Measurements from ENCODE around the gene DIAPH3.

- TF ChIP-seq, protein P1, sequence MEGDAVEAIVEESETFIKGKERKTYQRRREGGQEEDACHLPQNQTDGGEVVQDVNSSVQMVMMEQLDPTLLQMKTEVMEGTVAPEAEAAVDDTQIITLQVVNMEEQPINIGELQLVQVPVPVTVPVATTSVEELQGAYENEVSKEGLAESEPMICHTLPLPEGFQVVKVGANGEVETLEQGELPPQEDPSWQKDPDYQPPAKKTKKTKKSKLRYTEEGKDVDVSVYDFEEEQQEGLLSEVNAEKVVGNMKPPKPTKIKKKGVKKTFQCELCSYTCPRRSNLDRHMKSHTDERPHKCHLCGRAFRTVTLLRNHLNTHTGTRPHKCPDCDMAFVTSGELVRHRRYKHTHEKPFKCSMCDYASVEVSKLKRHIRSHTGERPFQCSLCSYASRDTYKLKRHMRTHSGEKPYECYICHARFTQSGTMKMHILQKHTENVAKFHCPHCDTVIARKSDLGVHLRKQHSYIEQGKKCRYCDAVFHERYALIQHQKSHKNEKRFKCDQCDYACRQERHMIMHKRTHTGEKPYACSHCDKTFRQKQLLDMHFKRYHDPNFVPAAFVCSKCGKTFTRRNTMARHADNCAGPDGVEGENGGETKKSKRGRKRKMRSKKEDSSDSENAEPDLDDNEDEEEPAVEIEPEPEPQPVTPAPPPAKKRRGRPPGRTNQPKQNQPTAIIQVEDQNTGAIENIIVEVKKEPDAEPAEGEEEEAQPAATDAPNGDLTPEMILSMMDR (IDR thresholded peaks at IDR 0.05; ENCODE audit: control extremely low read depth in 1 of 3, insufficient read depth in 1 of 3, low read depth in 1 of 3, low read length in 3 of 3), result no peak
- TF ChIP-seq, protein P2, sequence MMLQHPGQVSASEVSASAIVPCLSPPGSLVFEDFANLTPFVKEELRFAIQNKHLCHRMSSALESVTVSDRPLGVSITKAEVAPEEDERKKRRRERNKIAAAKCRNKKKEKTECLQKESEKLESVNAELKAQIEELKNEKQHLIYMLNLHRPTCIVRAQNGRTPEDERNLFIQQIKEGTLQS (IDR thresholded peaks at IDR 0.05; ENCODE audit: insufficient read depth, low read depth, low read length), result no peak
- TF ChIP-seq TAF1 (IDR thresholded peaks at IDR 0.05; ENCODE audit: low read depth, low read length) (no peak), POU5F1 (IDR thresholded peaks at IDR 0.05; ENCODE audit: low read depth, low read length) (no peak), RXRA (IDR thresholded peaks at IDR 0.05; ENCODE audit: insufficient read depth, low read depth, low read length) (no peak)
Observed at GRCh38 chr13:59679254-59679653, 484.5 kb downstream of the DIAPH3 start.

Measured in H1 (cell line).